Esophagus muscularis mucosa (tissue), 4 donors: ENCODE results near the gene DOK6. TPM values are rescaled to one million over a fixed set of nuclear protein-coding genes. Genes with fewer than 3 reads are reported as not detected.

Experiments
- DNase-seq: peaks from one replicate; pipeline ENCODE4 v3.0.0-alpha.2; 2017; ENCODE audit errors: extremely low spot score
- H3K27ac ChIP-seq, 4 donors: fragments of 200-600 bp; sonication (generic); replicated peaks in 1 of 4; 1 replicate in 3 of 4; 2 replicates in 1 of 4; pipeline ENCODE4 v1.5.1; 2016 to 2019; ENCODE audit warnings: mild to moderate bottlenecking in 1 of 4
- H3K27me3 ChIP-seq, 4 donors: fragments of 200-600 bp; sonication (generic); one replicate each; pipeline versions ENCODE4 v1.5.1 to v1.6.0; 2016 to 2019
- H3K36me3 ChIP-seq, 4 donors: fragments of 200-600 bp; sonication (generic); one replicate each; pipeline ENCODE4 v1.5.1; 2016 to 2019
- H3K4me1 ChIP-seq, 4 donors: fragments of 200-600 bp; sonication (generic); one replicate each; pipeline ENCODE4 v1.5.1; 2016 to 2019
- H3K4me3 ChIP-seq, 4 donors: fragments of 200-600 bp; sonication (generic); 1 replicate in 2 of 4; 2 replicates in 2 of 4; pipeline ENCODE4 v1.5.1; 2016 to 2019; ENCODE audit warnings: mild to moderate bottlenecking in 4 of 4, moderate library complexity in 1 of 4
- H3K9me3 ChIP-seq, 4 donors: fragments of 200-600 bp; sonication (generic); 1 replicate in 3 of 4; 2 replicates in 1 of 4; pipeline ENCODE4 v1.5.1; 2016 to 2019
- EP300 ChIP-seq: sonication (generic); formaldehyde crosslinking; IDR thresholded peaks from one replicate; pipeline ENCODE4 v1.6.1; 2017; ENCODE audit warnings: antibody characterized with exemption
- POLR2A ChIP-seq: fragments of 450-650 bp; IDR thresholded peaks from one replicate; pipeline ENCODE4 v1.6.1; 2017; ENCODE audit warnings: antibody characterized with exemption, moderate library complexity, mild to moderate bottlenecking, low read depth
- POLR2AphosphoS5 ChIP-seq, 2 donors: sonication (generic); formaldehyde crosslinking; IDR thresholded peaks; one replicate each; pipeline ENCODE4 v1.6.1; 2017; ENCODE audit warnings: antibody characterized with exemption in 2 of 2
- WGBS: methylation state at CpG from one replicate; pipeline ENCODE4 v1.1.5; 2018; 5-methylcytosine and 5-hydroxymethylcytosine counted together
- intact Hi-C: fragments of 100-400 bp; cut with DNase I; formaldehyde crosslinking; loops from one replicate; pipeline ENCODE4 v1.15.1; 2023
- total RNA-seq, 4 donors: library from RNA; depleted of rRNA; stranded (reverse); fragments of >200 nt; gene quantifications; one replicate each; pipeline versions ENCODE4 v1.1.0 to v1.2.1, GENCODE V29; 2016
- TF ChIP-seq, protein P1 (sequence below), 3 experiments: fragments of 200-600 bp in 2 of 3; fragments of 450-650 bp in 1 of 3; sonication (generic) in 2 of 3; IDR thresholded peaks; one replicate each; pipeline ENCODE4 v1.5.1; 2017 to 2019; ENCODE audit warnings: antibody characterized with exemption in 3 of 3, mild to moderate bottlenecking in 2 of 3, moderate library complexity in 1 of 3

DOK6 gene
- total RNA-seq, 4 donors from 2014 or later = 0.83 to 4.1 (median 1.9) TPM

DNA sequence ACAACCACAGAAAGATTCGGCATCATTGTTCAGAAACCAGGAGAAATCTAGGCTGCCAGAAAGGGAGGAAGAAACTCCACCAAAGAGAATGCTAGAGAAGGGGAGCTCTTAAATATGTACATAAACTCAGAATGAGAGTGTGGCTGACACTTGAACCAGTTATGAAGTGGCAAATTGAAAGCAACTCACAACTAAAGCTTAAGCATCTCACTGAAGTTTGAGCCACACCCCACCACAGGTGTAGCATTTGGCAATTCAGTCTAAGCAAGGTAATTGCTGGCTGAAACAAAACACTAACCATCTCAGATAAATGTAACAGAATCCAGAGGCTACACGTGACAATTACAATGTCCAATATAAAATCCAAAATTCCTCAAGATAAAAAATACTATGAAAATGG is 168.4 kb downstream of the DOK6 start:
- WGBS = 98% methylated on average over 2 of the region's 2 CpGs
- Histone ChIP-seq H3K27ac (no peak overlapping the region), H3K4me1 (no peaks in the 10 kb centered on the region), H3K27me3 (no peaks in the 10 kb centered on the region), H3K9me3 (peaks cover 0 to 4% (median 1%) of the 10 kb centered on the region in 4 donors), H3K36me3 (no peaks in the 10 kb centered on the region), H3K4me3 (no peak overlapping the region)
- no peak for DNase-seq
- no peak for TF ChIP-seq POLR2A
- no peak for TF ChIP-seq POLR2AphosphoS5 (IDR thresholded peaks at IDR 0.05)
- TF ChIP-seq, protein P1, sequence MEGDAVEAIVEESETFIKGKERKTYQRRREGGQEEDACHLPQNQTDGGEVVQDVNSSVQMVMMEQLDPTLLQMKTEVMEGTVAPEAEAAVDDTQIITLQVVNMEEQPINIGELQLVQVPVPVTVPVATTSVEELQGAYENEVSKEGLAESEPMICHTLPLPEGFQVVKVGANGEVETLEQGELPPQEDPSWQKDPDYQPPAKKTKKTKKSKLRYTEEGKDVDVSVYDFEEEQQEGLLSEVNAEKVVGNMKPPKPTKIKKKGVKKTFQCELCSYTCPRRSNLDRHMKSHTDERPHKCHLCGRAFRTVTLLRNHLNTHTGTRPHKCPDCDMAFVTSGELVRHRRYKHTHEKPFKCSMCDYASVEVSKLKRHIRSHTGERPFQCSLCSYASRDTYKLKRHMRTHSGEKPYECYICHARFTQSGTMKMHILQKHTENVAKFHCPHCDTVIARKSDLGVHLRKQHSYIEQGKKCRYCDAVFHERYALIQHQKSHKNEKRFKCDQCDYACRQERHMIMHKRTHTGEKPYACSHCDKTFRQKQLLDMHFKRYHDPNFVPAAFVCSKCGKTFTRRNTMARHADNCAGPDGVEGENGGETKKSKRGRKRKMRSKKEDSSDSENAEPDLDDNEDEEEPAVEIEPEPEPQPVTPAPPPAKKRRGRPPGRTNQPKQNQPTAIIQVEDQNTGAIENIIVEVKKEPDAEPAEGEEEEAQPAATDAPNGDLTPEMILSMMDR (IDR thresholded peaks at IDR 0.05) = no peak
- TF ChIP-seq EP300 = no peak
- intact Hi-C loops = no loop called here

DNA sequence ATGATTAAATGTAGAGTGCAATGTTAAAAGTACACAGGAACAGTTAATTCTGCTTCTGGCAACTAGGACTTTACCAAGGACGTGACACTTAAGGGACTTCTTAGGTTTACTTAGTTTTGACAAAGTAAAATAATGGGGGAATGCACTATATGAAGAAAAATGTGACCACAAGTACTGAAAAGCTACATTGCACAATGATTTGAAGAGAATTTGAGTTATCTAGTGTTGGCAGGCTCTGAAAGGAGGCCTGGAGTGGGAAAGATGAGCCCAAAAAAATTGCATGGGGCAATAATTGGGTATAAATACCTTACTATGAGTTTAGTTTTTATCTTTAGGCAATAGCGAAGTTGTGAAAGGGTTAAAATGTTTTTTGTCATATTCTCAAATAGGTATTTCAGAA is 173.7 kb downstream of the DOK6 start:
- TF ChIP-seq EP300 (no peak), POLR2A (no peak), POLR2AphosphoS5 (IDR thresholded peaks at IDR 0.05) (no peak)
- TF ChIP-seq, protein P1 (IDR thresholded peaks at IDR 0.05) = no peak
- no peaks in the 10 kb centered on the region for H3K9me3 ChIP-seq
- H3K36me3 ChIP-seq = no peaks in the 10 kb centered on the region
- H3K27me3 ChIP-seq = no peaks in the 10 kb centered on the region
- no peak for DNase-seq
- no peaks in the 10 kb centered on the region for H3K4me1 ChIP-seq
- 80% methylated on average over 2 of the region's 2 CpGs for WGBS
- H3K27ac ChIP-seq = no peak overlapping the region
- intact Hi-C loops = no loop called here
- H3K4me3 ChIP-seq = no peak overlapping the region

DNA sequence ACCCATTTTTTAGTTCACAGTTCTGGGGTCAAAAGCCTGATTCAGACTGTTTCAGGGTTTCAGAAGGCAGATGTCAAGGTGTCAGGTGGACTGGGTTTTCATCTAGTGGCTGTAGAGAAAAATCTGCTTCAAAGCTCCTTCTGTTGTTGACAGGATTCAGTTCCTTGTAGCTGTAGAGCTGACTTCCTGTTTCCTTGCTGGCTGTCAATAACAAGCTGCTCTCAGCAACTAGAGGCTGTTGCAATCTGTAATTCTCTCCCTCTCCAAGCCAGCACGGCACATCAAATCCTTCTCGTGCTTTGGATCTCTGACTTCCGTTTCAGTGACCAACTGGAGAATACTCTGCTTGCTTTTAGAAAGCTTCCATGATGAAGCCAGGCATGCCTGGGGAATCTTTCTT is 179.4 kb downstream of the DOK6 start:
- 68% methylated on average over 3 of the region's 3 CpGs for WGBS
- Histone ChIP-seq H3K36me3 (no peaks in the 10 kb centered on the region), H3K27ac (no peak overlapping the region), H3K9me3 (no peaks in the 10 kb centered on the region), H3K4me3 (no peak overlapping the region), H3K27me3 (no peaks in the 10 kb centered on the region), H3K4me1 (no peaks in the 10 kb centered on the region)
- intact Hi-C loops = no loop called here
- TF ChIP-seq EP300 = no peak
- no peak for TF ChIP-seq POLR2AphosphoS5 (IDR thresholded peaks at IDR 0.05)
- TF ChIP-seq POLR2A = no peak
- TF ChIP-seq, protein P1 (IDR thresholded peaks at IDR 0.05) = no peak
- no peak for DNase-seq

DNA sequence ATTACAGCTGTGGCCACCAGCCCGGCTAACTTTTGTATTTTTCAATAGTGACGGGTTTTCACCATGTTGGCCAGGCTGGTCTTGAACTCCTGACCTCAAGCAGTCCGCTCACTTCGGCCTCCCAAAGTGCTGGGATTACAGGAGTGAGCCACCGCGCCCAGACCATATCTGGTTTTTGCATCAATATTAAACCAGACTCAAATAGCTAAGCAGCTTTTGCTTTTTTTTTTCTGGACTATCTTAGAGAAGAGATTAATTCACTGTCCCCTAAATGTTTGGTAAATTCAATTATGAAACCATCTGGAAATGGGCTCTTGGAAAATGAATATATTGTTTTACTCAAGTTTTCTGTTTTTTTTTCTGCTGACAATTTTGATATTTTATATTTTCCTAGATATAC is 183.7 kb downstream of the DOK6 start:
- intact Hi-C loops = no loop called here
- TF ChIP-seq POLR2AphosphoS5 (IDR thresholded peaks at IDR 0.05) = no peak
- TF ChIP-seq EP300 = no peak
- no peak for TF ChIP-seq POLR2A
- TF ChIP-seq, protein P1 (IDR thresholded peaks at IDR 0.05) = no peak
- no peak overlapping the region for H3K4me3 ChIP-seq
- 93% methylated on average over 6 of the region's 6 CpGs for WGBS
- no peak overlapping the region for H3K27ac ChIP-seq
- no peaks in the 10 kb centered on the region for H3K36me3 ChIP-seq
- H3K27me3 ChIP-seq = no peaks in the 10 kb centered on the region
- no peak for DNase-seq
- no peaks in the 10 kb centered on the region for H3K4me1 ChIP-seq
- no peaks in the 10 kb centered on the region for H3K9me3 ChIP-seq

DNA sequence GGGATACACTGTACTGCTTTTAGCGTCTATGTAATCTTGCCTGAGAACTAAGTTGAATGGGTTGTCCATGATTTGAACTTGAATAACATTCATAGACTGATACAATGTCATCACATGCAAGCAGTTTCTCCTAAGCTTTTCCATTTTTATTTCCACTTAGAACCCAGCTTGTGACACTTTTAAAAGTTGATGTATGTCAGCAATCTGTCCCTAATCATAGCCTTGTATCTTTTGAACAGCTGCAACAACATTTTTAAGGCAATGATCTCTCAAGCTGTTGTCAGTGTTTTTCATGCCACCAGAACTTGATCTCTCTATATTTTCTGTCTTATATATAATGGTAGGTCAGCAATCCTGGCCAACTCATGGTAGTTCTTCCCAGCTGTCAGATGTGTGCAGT is 185.0 kb downstream of the DOK6 start:
- Histone ChIP-seq H3K4me3 (no peak overlapping the region), H3K36me3 (no peaks in the 10 kb centered on the region), H3K27ac (no peak overlapping the region), H3K27me3 (no peaks in the 10 kb centered on the region), H3K4me1 (no peaks in the 10 kb centered on the region), H3K9me3 (no peaks in the 10 kb centered on the region)
- WGBS = 91% methylated on average over 1 of the region's 1 CpG
- TF ChIP-seq POLR2A (no peak), EP300 (no peak), POLR2AphosphoS5 (IDR thresholded peaks at IDR 0.05) (no peak)
- TF ChIP-seq, protein P1 (IDR thresholded peaks at IDR 0.05) = no peak
- intact Hi-C loops = no loop called here
- DNase-seq = no peak
